ENCODE data around the gene C5orf63.

GRCh38 chr5:127088251-127088650, 14.9 kb upstream of the C5orf63 start:
- TF ChIP-seq CTCF (IDR thresholded peaks at IDR 0.05) = no peak
- TF ChIP-seq POLR2A (IDR thresholded peaks at IDR 0.05) = no peak
- TF ChIP-seq EP300 (IDR thresholded peaks at IDR 0.05) = no peak
